Activated B cell treated with CpG ODN at 0.5 μM for 24 hours (primary cell): ENCODE results near the gene KDM2A. TPM values are rescaled to one million over a fixed set of nuclear protein-coding genes. Genes with fewer than 3 reads are reported as not detected.

Experiments
- ATAC-seq: fragments of 200-7000 bp; cut with Tn5 transposase; one replicate; pipeline ENCODE4 v1.10.0; 2021; ENCODE audit warnings: low read depth, mild to moderate bottlenecking, moderate library complexity
- CTCF ChIA-PET: fragments of 350-600 bp; sonication (Branson Sonifier 250); formaldehyde crosslinking; loops from one replicate; lab custom pipeline; 2021; ENCODE audit warnings: antibody characterized with exemption; lab: Charles Lee
- POLR2A ChIA-PET: fragments of 350-600 bp; sonication (Branson Sonifier 250); formaldehyde crosslinking; loops from one replicate; lab custom pipeline; 2021; ENCODE audit warnings: antibody characterized with exemption; lab: Charles Lee
- DNase-seq: peaks from one replicate; pipeline ENCODE4 v3.0.0; 2022
- H3K27ac Mint-ChIP-seq: one replicate; pipeline ENCODE4 v1.8.0; 2020; ENCODE audit warnings: mixed read lengths
- H3K27me3 Mint-ChIP-seq: one replicate; pipeline ENCODE4 v1.8.0; 2021; ENCODE audit warnings: mixed read lengths
- H3K36me3 Mint-ChIP-seq: one replicate; pipeline ENCODE4 v1.8.0; 2021; ENCODE audit warnings: low read depth, mixed read lengths
- H3K4me1 Mint-ChIP-seq: one replicate; pipeline ENCODE4 v1.8.0; 2021; ENCODE audit warnings: mixed read lengths
- H3K4me3 Mint-ChIP-seq: one replicate; pipeline ENCODE4 v1.8.0; 2020; ENCODE audit warnings: mild to moderate bottlenecking, mixed read lengths
- H3K9me3 Mint-ChIP-seq: one replicate; pipeline ENCODE4 v1.8.0; 2020; ENCODE audit warnings: mixed read lengths
- CTCF ChIP-seq: fragments of 200-600 bp; IDR thresholded peaks from one replicate; pipeline ENCODE4 v1.8.0; 2022; ENCODE audit warnings: antibody characterized with exemption, mild to moderate bottlenecking
- intact Hi-C: fragments of 100-400 bp; cut with micrococcal nuclease; formaldehyde crosslinking; loops from one replicate; pipeline ENCODE4 v1.15.1; 2024
- total RNA-seq: library from RNA; stranded (reverse); gene quantifications from 2 replicates; pipeline ENCODE4 v1.2.3, GENCODE V29; 2022

KDM2A gene
- total RNA-seq, 1 donor from 2014 or later, result 160 TPM

- ChIA-PET POLR2A (interaction anchor here (1.2 to 8.7 kb wide), 2 partner anchors 13 to 34 kb away, joined by 4 to 280 read pairs; partner anchors contain the start of gene GRK2), CTCF (interaction anchor here (0.8 to 1.2 kb wide), 2 partner anchors 14 to 22 kb away, joined by 3 read pairs; no protein-coding TSS in a partner anchor)
- H3K36me3 Mint-ChIP-seq, result peaks cover 72% of the 10 kb centered on the region
- H3K4me3 Mint-ChIP-seq, result no peak overlapping the region
- DNase-seq, result no peak
- intact Hi-C loops, result no loop called here
- no peaks in the 10 kb centered on the region for H3K9me3 Mint-ChIP-seq
- no peak for TF ChIP-seq CTCF
- H3K4me1 Mint-ChIP-seq, result peaks cover 51% of the 10 kb centered on the region
- peak overlapping the region; percentile 53 for H3K27ac Mint-ChIP-seq
- no peaks in the 10 kb centered on the region for H3K27me3 Mint-ChIP-seq
- ATAC-seq, result no peak
Measured at GRCh38 chr11:67283481-67283963, 164.5 kb downstream of the KDM2A start.

- DNase-seq (no peak), ATAC-seq (no peak)
- no peak for TF ChIP-seq CTCF
- intact Hi-C loops, result loop anchor here (5.0 kb wide), 1 partner anchor 67 kb away; the partner anchor contains the start of gene POLD4
- peak overlapping the region; percentile 30 for H3K27ac Mint-ChIP-seq
- H3K4me1 Mint-ChIP-seq, result peaks cover 41% of the 10 kb centered on the region
- H3K36me3 Mint-ChIP-seq, result peaks cover 61% of the 10 kb centered on the region
- no peaks in the 10 kb centered on the region for H3K27me3 Mint-ChIP-seq
- H3K4me3 Mint-ChIP-seq, result no peak overlapping the region
- no peaks in the 10 kb centered on the region for H3K9me3 Mint-ChIP-seq
- POLR2A ChIA-PET, result interaction anchor here (0.5 to 8.7 kb wide), 2 partner anchors 14 to 34 kb away, joined by 3 to 280 read pairs; partner anchors contain the start of gene GRK2
- CTCF ChIA-PET, result no interaction called here
Measured at GRCh38 chr11:67284811-67285540, 165.9 kb downstream of the KDM2A start.

DNA sequence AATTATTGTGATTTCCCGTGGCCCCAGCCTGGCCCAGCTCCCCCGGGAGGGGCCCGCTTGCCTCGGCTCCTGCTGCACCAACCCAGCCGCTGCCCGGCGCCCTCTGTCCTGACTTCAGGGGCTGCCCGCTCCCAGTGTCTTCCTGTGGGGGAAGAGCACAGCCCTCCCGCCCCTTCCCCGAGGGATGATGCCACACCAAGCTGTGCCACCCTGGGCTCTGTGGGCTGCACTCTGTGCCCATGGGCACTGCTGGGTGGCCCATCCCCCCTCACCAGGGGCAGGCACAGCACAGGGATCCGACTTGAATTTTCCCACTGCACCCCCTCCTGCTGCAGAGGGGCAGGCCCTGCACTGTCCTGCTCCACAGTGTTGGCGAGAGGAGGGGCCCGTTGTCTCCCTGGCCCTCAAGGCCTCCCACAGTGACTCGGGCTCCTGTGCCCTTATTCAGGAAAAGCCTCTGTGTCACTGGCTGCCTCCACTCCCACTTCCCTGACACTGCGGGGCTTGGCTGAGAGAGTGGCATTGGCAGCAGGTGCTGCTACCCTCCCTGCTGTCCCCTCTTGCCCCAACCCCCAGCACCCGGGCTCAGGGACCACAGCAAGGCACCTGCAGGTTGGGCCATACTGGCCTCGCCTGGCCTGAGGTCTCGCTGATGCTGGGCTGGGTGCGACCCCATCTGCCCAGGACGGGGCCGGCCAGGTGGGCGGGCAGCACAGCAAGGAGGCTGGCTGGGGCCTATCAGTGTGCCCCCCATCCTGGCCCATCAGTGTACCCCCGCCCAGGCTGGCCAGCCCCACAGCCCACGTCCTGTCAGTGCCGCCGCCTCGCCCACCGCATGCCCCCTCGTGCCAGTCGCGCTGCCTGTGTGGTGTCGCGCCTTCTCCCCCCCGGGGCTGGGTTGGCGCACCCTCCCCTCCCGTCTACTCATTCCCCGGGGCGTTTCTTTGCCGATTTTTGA is 166.8 kb downstream of the KDM2A start:
- Mint-ChIP-seq H3K27ac (peak overlapping the region; percentile 98), H3K9me3 (no peaks in the 10 kb centered on the region), H3K36me3 (peaks cover 57% of the 10 kb centered on the region), H3K27me3 (no peaks in the 10 kb centered on the region), H3K4me1 (peaks cover 41% of the 10 kb centered on the region), H3K4me3 (no peak overlapping the region)
- ChIA-PET POLR2A (interaction anchor here (0.6 to 8.7 kb wide), 6 partner anchors 8 to 1750 kb away, joined by 3 to 280 read pairs (median 42); partner anchors contain the start of genes GRK2 and POLD4), CTCF (interaction anchor here (3.5 kb wide), 1 partner anchor 8 kb away, joined by 19 read pairs; no protein-coding TSS in a partner anchor)
- TF ChIP-seq CTCF, result no peak
- intact Hi-C loops, result loop anchor here (5.0 kb wide), 1 partner anchor 66 kb away; the partner anchor contains the start of gene POLD4
- no peak for DNase-seq
- no peak for ATAC-seq

DNA sequence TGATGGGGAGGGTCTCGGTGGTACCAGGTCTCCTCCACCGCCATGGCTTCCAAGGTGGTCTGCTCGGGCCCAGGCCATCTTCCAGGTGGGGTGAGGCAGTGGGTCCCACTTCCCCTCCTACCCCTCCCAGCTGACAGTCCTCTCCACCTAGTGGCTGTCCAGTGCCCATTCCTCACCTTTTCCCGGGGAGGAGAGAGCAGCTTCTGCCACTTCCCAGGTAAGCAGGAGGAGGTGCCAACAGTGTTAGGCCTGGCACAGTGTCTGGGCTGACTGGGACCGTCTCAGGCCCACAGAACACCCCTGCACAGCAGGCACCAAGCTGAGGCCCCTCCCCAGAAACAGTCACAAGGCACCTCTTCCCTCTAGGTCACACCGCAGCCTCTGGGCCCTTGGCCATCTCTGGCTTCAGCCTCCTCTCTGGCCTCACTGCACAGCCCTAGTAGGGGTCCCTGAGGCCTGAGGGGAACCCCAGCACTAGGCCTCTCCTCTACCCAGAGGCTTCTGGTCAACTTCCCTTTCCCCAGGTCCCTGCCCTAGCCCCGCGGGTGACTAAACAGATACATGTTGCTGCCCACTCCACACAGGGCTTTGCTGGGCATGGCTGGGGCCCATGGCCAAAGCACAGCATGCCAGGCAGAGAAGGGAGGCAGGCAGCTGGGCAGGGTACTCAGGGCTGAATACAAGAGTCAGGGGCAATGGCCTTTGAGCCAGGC is 167.7 kb downstream of the KDM2A start:
- H3K27ac Mint-ChIP-seq, result peak overlapping the region; percentile 98
- ATAC-seq (no peak), DNase-seq (no peak)
- H3K36me3 Mint-ChIP-seq, result peaks cover 59% of the 10 kb centered on the region
- peaks cover 41% of the 10 kb centered on the region for H3K4me1 Mint-ChIP-seq
- intact Hi-C loops, result loop anchor here (5.0 kb wide), 1 partner anchor 66 kb away; the partner anchor contains the start of gene POLD4
- H3K27me3 Mint-ChIP-seq, result no peaks in the 10 kb centered on the region
- CTCF ChIA-PET, result interaction anchor here (3.0 to 3.5 kb wide), 2 partner anchors 9 to 16 kb away, joined by 19 to 20 read pairs; no protein-coding TSS in a partner anchor
- H3K9me3 Mint-ChIP-seq, result no peaks in the 10 kb centered on the region
- POLR2A ChIA-PET, result interaction anchor here (0.5 to 8.7 kb wide), 8 partner anchors 9 to 1749 kb away, joined by 3 to 280 read pairs (median 25); partner anchors contain the start of genes GRK2, POLD4 and PPP1CA
- TF ChIP-seq CTCF, result no peak
- H3K4me3 Mint-ChIP-seq, result peak overlapping the region; percentile 80
